ENCODE measurements around the gene FAM20C. TPM values are rescaled to one million over a fixed set of nuclear protein-coding genes. Genes with fewer than 3 reads are reported as not detected.

The FAM20C gene
- total and polyA plus RNA-seq, 2 of the 8 experiments (the other 6 are each of a cell fraction or from before 2014, with no cell fraction given), result 9.5 to 34.8 TPM

DNA sequence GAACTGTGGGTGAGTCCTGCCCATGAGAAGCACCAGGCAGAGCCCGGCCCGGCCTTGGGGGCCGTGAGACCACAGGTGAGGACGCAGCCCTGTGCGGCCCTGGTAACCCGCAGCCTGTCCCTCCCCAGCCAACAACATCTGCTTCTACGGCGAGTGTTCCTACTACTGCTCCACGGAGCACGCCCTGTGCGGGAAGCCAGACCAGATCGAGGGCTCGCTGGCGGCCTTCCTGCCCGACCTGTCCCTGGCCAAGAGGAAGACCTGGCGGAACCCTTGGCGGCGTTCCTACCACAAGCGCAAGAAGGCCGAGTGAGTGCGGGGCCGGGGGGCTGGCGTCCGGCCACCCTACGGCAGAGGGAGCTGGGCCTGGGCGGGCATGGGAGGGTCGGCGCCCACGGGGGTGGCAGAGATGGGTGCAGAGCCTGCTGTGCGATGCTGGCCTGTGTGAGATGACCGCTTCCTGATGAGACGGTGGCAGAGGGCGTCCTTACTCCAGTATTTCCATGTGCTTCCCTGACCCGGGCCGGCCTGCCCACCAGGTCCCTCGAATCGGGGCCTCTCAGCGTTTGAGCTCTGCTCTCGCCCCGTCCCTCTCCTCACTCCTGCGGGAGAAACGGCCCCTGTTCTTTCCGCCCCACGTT lies 63.5 kb downstream of the FAM20C start:
- CTCF ChIA-PET (ENCODE audit: partially characterized antibody), result no interaction called here
- H3K4me3 ChIP-seq (ENCODE audit: extremely low read depth in 1 of 4, insufficient read depth in 2 of 4, low read depth in 3 of 4, low read length in 4 of 4), result no peak overlapping the region
- H4K5ac ChIP-seq (ENCODE audit: insufficient read length, low read depth, low read length), result no peak overlapping the region
- no peak overlapping the region for H3K4ac ChIP-seq (replicated peaks; ENCODE audit: insufficient read length, low read depth, low read length)
- no peak overlapping the region for H4K8ac ChIP-seq (ENCODE audit: extremely low read depth, insufficient read depth, low read length)
- peaks cover 5 to 73% (median 28%) of the 10 kb centered on the region in 4 experiments; a peak in 6 of 8 replicates for H3K36me3 ChIP-seq (ENCODE audit: control insufficient read depth in 2 of 4, insufficient read depth in 4 of 4, low read length in 3 of 4)
- H4K91ac ChIP-seq (replicated peaks; ENCODE audit: insufficient read length, low read length), result no peak overlapping the region
- H3K9me3 ChIP-seq (ENCODE audit: insufficient read depth in 2 of 2, low read depth in 1 of 2, low read length in 1 of 2), result peaks cover 35 to 83% of the 10 kb centered on the region in 2 experiments
- no peak overlapping the region for H3K56ac ChIP-seq (replicated peaks; ENCODE audit: insufficient read length, low read depth, low read length)
- no peak overlapping the region for H3K23ac ChIP-seq (ENCODE audit: insufficient read length)
- no peak overlapping the region for H2BK15ac ChIP-seq (ENCODE audit: low read length)
- no peak overlapping the region for H3K14ac ChIP-seq (ENCODE audit: insufficient read length)
- H2BK120ac ChIP-seq (replicated peaks; ENCODE audit: low read depth, low read length), result no peak overlapping the region
- H3K4me1 ChIP-seq (replicated peaks in 1 of 4; ENCODE audit: control insufficient read depth in 3 of 4, insufficient read depth in 4 of 4, low read length in 3 of 4), result no peaks in the 10 kb centered on the region
- no peak overlapping the region for H2BK20ac ChIP-seq (ENCODE audit: low read length)
- FAIRE-seq, result no peak
- no peak overlapping the region for H3K18ac ChIP-seq (ENCODE audit: extremely low read depth, low read length)
- H2AFZ ChIP-seq (ENCODE audit: low read length), result no peak overlapping the region
- H2BK12ac ChIP-seq (ENCODE audit: low read depth, low read length), result no peak overlapping the region
- H3K27ac ChIP-seq (ENCODE audit: low read depth, low read length), result no peak overlapping the region
- H3K79me2 ChIP-seq (ENCODE audit: control insufficient read depth in 1 of 2, insufficient read depth in 2 of 2, low read length in 2 of 2), result no peaks in the 10 kb centered on the region
- no peak overlapping the region for H2BK5ac ChIP-seq (ENCODE audit: low read depth, low read length)
- H3K79me1 ChIP-seq (ENCODE audit: low read depth, low read length), result no peaks in the 10 kb centered on the region
- no peaks in the 10 kb centered on the region for H3K23me2 ChIP-seq (ENCODE audit: low read depth, low read length)
- no peak overlapping the region for H3K4me2 ChIP-seq (ENCODE audit: insufficient read depth in 1 of 2, low read depth in 2 of 2, low read length in 2 of 2)
- H3K9ac ChIP-seq (replicated peaks in 1 of 4; ENCODE audit: extremely low read depth in 1 of 4, low read depth in 3 of 4, low read length in 3 of 4), result no peak overlapping the region
- H2AK5ac ChIP-seq (ENCODE audit: low read depth, low read length), result no peak overlapping the region
- 93% methylated on average over 27 of the region's 44 CpGs; no CpG with 5 or more reads in 1 of the 2 experiments for WGBS, 2 experiments (ENCODE audit: extremely low coverage in 1 of 2, insufficient coverage in 1 of 2, insufficient read length in 1 of 2, insufficient replicate concordance in 2 of 2, low coverage in 1 of 2, low lambda C conversion rate in 2 of 2, missing lambda C conversion rate in 1 of 2)
- no peak for DNase-seq (ENCODE audit: low read depth in 1 of 2, low spot score in 2 of 2)
- peaks cover 0 to under 1% of the 10 kb centered on the region in 2 experiments for H4K20me1 ChIP-seq (replicated peaks in 1 of 2; ENCODE audit: control insufficient read depth in 1 of 2, insufficient read depth in 2 of 2, low read length in 2 of 2)
- H3K27me3 ChIP-seq (replicated peaks in 1 of 4; ENCODE audit: control insufficient read depth in 3 of 4, extremely low read depth in 1 of 4, insufficient read depth in 3 of 4, low read length in 3 of 4), result 0 out of 7 replicates have a peak, but pooled peaks cover 0 to 2% (median 0%) of the 10 kb centered on the region in 4 experiments
- POLR2A ChIA-PET (ENCODE audit: partially characterized antibody), result no interaction called here
- TF ChIP-seq POU5F1 (IDR thresholded peaks at IDR 0.05; ENCODE audit: low read depth, low read length), result no peak
- no peak for TF ChIP-seq GABPA (IDR thresholded peaks at IDR 0.05; ENCODE audit: borderline replicate concordance, insufficient read depth, low read length)
- no peak for TF ChIP-seq JUND (IDR thresholded peaks at IDR 0.05; ENCODE audit: low read length)
- TF ChIP-seq BACH1 (IDR thresholded peaks at IDR 0.05; ENCODE audit: low read length), result no peak
- TF ChIP-seq SRF (IDR thresholded peaks at IDR 0.05; ENCODE audit: low read depth, low read length), result no peak
- TF ChIP-seq, protein P1, sequence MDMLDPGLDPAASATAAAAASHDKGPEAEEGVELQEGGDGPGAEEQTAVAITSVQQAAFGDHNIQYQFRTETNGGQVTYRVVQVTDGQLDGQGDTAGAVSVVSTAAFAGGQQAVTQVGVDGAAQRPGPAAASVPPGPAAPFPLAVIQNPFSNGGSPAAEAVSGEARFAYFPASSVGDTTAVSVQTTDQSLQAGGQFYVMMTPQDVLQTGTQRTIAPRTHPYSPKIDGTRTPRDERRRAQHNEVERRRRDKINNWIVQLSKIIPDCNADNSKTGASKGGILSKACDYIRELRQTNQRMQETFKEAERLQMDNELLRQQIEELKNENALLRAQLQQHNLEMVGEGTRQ (IDR thresholded peaks at IDR 0.05; ENCODE audit: low read length), result no peak
- no peak for TF ChIP-seq CREB1 (IDR thresholded peaks at IDR 0.05)
- TF ChIP-seq, protein P2, sequence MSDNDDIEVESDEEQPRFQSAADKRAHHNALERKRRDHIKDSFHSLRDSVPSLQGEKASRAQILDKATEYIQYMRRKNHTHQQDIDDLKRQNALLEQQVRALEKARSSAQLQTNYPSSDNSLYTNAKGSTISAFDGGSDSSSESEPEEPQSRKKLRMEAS (IDR thresholded peaks at IDR 0.05), result no peak
- no peak for TF ChIP-seq TEAD4 (IDR thresholded peaks at IDR 0.05; ENCODE audit: low read depth, low read length)
- TF ChIP-seq GTF2F1 (IDR thresholded peaks at IDR 0.05; ENCODE audit: borderline replicate concordance, low read depth, low read length), result no peak
- TF ChIP-seq CEBPB (IDR thresholded peaks at IDR 0.05; ENCODE audit: low read depth, low read length), result no peak
- no peak for TF ChIP-seq HDAC6 (IDR thresholded peaks at IDR 0.05; ENCODE audit: low read depth, low read length)
- TF ChIP-seq SIRT6 (IDR thresholded peaks at IDR 0.05; ENCODE audit: low read length), result no peak
- TF ChIP-seq CBX5 (IDR thresholded peaks at IDR 0.05; ENCODE audit: low read depth, low read length), result no peak
